Ishikawa (cell line): ENCODE measurements around the gene SSTR5.

Experiments
- CEBPB ChIP-seq: IDR thresholded peaks from 2 replicates; pipeline ENCODE4 v1.6.1; 2012
- CREB1 ChIP-seq: IDR thresholded peaks from 2 replicates; pipeline ENCODE4 v1.6.1; 2012; ENCODE audit warnings: low read depth
- EGR1 ChIP-seq: IDR thresholded peaks from 2 replicates; pipeline ENCODE4 v1.6.1; 2012
- EP300 ChIP-seq: IDR thresholded peaks from 2 replicates; pipeline ENCODE4 v1.6.1; 2012; ENCODE audit warnings: borderline replicate concordance
- FOXM1 ChIP-seq: IDR thresholded peaks from 2 replicates; pipeline ENCODE4 v1.6.1; 2012; ENCODE audit warnings: low read depth, borderline replicate concordance
- NFIC ChIP-seq: IDR thresholded peaks from 2 replicates; pipeline ENCODE4 v1.6.1; 2012
- RAD21 ChIP-seq: IDR thresholded peaks from 2 replicates; pipeline ENCODE4 v1.6.1; 2012; ENCODE audit warnings: low read depth
- TAF1 ChIP-seq: IDR thresholded peaks from 2 replicates; pipeline ENCODE4 v1.6.1; 2012; ENCODE audit warnings: low read depth, mild to moderate bottlenecking
- TCF12 ChIP-seq: IDR thresholded peaks from 2 replicates; pipeline ENCODE4 v1.6.1; 2012; ENCODE audit warnings: low read depth
- TEAD4 ChIP-seq: IDR thresholded peaks from 2 replicates; pipeline ENCODE4 v1.6.1; 2012
- YY1 ChIP-seq: IDR thresholded peaks from 2 replicates; pipeline ENCODE4 v1.6.1; 2012; ENCODE audit warnings: low read depth
- ZBTB7A ChIP-seq: IDR thresholded peaks from 2 replicates; pipeline ENCODE4 v1.6.1; 2012; ENCODE audit warnings: low read depth
- TF ChIP-seq, protein P1 (sequence below): IDR thresholded peaks from 2 replicates; pipeline ENCODE4 v1.6.1; 2012; ENCODE audit warnings: low read depth, mild to moderate bottlenecking
- TF ChIP-seq, protein P2 (sequence below): IDR thresholded peaks from 2 replicates; pipeline ENCODE4 v1.6.1; 2012
- TF ChIP-seq, protein P3 (sequence below): IDR thresholded peaks from 2 replicates; pipeline ENCODE4 v1.6.1; 2012

Gene SSTR5

GRCh38 chr16:1073262-1073558, 663 bp downstream of the SSTR5 start:
- TF ChIP-seq, protein P1, sequence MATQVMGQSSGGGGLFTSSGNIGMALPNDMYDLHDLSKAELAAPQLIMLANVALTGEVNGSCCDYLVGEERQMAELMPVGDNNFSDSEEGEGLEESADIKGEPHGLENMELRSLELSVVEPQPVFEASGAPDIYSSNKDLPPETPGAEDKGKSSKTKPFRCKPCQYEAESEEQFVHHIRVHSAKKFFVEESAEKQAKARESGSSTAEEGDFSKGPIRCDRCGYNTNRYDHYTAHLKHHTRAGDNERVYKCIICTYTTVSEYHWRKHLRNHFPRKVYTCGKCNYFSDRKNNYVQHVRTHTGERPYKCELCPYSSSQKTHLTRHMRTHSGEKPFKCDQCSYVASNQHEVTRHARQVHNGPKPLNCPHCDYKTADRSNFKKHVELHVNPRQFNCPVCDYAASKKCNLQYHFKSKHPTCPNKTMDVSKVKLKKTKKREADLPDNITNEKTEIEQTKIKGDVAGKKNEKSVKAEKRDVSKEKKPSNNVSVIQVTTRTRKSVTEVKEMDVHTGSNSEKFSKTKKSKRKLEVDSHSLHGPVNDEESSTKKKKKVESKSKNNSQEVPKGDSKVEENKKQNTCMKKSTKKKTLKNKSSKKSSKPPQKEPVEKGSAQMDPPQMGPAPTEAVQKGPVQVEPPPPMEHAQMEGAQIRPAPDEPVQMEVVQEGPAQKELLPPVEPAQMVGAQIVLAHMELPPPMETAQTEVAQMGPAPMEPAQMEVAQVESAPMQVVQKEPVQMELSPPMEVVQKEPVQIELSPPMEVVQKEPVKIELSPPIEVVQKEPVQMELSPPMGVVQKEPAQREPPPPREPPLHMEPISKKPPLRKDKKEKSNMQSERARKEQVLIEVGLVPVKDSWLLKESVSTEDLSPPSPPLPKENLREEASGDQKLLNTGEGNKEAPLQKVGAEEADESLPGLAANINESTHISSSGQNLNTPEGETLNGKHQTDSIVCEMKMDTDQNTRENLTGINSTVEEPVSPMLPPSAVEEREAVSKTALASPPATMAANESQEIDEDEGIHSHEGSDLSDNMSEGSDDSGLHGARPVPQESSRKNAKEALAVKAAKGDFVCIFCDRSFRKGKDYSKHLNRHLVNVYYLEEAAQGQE: no peak
- TF ChIP-seq RAD21 (no peak), YY1 (no peak), FOXM1 (no peak), CEBPB (no peak), ZBTB7A (no peak), TAF1 (no peak), EGR1 (no peak), CREB1 (no peak), NFIC (no peak), TCF12 (no peak), EP300 (no peak), TEAD4 (no peak)
- TF ChIP-seq, protein P2, sequence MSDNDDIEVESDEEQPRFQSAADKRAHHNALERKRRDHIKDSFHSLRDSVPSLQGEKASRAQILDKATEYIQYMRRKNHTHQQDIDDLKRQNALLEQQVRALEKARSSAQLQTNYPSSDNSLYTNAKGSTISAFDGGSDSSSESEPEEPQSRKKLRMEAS: no peak
- TF ChIP-seq, protein P3, sequence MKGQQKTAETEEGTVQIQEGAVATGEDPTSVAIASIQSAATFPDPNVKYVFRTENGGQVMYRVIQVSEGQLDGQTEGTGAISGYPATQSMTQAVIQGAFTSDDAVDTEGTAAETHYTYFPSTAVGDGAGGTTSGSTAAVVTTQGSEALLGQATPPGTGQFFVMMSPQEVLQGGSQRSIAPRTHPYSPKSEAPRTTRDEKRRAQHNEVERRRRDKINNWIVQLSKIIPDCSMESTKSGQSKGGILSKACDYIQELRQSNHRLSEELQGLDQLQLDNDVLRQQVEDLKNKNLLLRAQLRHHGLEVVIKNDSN: no peak

DNA sequence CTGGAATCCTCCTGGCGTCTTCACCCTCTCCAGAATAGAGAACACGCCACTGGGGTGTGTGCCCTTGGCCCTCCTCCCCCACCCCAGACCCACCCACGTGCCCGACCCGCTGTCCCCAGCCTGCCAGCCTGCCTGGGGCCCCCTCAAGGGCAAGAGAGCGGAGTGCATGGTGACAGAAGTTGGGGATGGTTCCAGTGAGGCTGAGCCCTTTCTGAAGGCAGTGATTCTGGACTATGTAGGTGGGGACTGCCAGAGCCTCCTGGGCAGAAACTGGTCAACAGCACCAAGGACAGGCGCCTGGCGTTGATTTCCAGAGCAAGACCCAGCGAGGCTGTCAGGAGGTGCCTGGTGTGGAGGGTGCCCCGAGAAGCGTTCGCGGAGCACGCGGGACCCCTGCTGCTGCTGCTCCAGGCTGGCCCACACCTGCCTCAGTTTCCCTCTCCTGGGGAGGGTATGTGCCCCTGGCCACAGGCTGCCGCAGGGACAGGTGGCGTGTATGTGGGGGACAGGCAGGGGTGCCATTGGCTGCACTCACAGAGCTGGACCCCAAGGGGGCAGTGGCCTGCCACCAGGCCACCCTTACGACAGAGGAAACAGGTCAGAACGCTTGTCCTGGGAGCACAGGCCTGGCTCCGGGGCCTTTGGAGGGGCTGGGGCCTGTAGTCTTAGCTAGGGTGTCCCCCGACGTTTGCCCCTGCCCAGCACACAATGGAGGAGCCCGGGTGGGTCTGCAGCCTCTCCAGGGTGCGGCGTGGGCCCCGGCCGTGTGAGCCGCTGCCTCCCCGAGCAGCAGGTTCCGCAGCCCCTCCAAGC, 1.2 kb downstream of the SSTR5 start:
- TF ChIP-seq CREB1 (no peak), EGR1 (no peak), ZBTB7A (no peak), CEBPB (no peak), YY1 (no peak), NFIC (no peak), TCF12 (no peak), TAF1 (no peak), RAD21 (no peak), TEAD4 (no peak), FOXM1 (no peak)
- TF ChIP-seq, protein P2: no peak

- no peak for TF ChIP-seq ZBTB7A
- TF ChIP-seq CEBPB: no peak
- TF ChIP-seq EP300: no peak
- TF ChIP-seq, protein P2: no peak
- TF ChIP-seq YY1: no peak
- TF ChIP-seq CREB1: no peak
- TF ChIP-seq, protein P3: no peak
- TF ChIP-seq TAF1: no peak
- no peak for TF ChIP-seq EGR1
- no peak for TF ChIP-seq RAD21
- no peak for TF ChIP-seq TEAD4
- no peak for TF ChIP-seq TCF12
- TF ChIP-seq, protein P1: no peak
- TF ChIP-seq FOXM1: no peak
- TF ChIP-seq NFIC: no peak
Observed at GRCh38 chr16:1074379-1074649, 1.8 kb downstream of the SSTR5 start.

- TF ChIP-seq, protein P1: no peak
- no peak for TF ChIP-seq CEBPB
- TF ChIP-seq, protein P3: no peak
- TF ChIP-seq CREB1: no peak
- TF ChIP-seq TCF12: no peak
- TF ChIP-seq FOXM1: no peak
- TF ChIP-seq RAD21: no peak
- TF ChIP-seq NFIC: no peak
- TF ChIP-seq, protein P2: no peak
- no peak for TF ChIP-seq ZBTB7A
- no peak for TF ChIP-seq EP300
- no peak for TF ChIP-seq EGR1
- TF ChIP-seq TAF1: no peak
- no peak for TF ChIP-seq YY1
- TF ChIP-seq TEAD4: no peak
Observed at GRCh38 chr16:1075546-1075945, 3.0 kb downstream of the SSTR5 start.
